Loucy (cell line): ENCODE data around the gene CDC20B.

Experiments used
- EZH2phosphoT487 ChIP-seq: fragments of 200-600 bp; IDR thresholded peaks from 2 replicates; pipeline ENCODE4 v1.6.1; 2018; ENCODE audit warnings: antibody characterized with exemption, mild to moderate bottlenecking, moderate library complexity, borderline replicate concordance
- TF ChIP-seq, protein P1 (sequence below): fragments of 200-600 bp; sonication (generic); conservative IDR thresholded peaks from 2 replicates; pipeline ENCODE4 v1.5.1; 2014; ENCODE audit warnings: mild to moderate bottlenecking, antibody characterized with exemption, low read length

DNA sequence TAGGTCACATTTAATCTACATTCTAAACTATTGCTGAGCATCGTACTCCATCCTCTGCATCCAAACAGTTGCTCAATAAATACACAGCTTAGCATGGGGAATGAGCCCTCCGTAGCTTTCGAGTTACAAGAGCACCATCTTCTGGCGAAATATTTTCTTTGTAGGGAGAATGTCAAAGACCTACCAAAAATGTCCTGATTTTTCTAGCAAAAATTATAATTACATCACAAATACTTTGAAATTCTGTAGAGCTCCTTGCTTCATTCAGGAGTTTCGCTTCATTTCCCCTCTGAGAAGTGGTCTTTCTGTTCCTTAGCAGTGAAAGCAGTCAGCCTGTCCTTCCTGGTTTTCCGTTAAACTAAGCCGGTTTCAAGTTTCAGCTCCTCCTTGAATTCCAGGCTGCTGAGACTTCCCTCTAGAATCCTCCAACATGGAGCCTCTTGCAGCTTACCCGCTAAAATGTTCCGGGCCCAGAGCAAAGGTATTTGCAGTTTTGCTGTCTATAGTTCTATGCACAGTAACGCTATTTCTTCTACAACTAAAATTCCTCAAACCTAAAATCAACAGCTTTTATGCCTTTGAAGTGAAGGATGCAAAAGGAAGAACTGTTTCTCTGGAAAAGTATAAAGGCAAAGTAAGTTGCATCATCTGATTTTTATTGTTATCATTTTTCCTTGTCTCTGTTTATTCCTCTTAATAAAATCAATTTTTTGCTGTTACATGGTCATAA is 13.0 kb downstream of the CDC20B start, which contains the start of gene GPX8:
- TF ChIP-seq, protein P1, sequence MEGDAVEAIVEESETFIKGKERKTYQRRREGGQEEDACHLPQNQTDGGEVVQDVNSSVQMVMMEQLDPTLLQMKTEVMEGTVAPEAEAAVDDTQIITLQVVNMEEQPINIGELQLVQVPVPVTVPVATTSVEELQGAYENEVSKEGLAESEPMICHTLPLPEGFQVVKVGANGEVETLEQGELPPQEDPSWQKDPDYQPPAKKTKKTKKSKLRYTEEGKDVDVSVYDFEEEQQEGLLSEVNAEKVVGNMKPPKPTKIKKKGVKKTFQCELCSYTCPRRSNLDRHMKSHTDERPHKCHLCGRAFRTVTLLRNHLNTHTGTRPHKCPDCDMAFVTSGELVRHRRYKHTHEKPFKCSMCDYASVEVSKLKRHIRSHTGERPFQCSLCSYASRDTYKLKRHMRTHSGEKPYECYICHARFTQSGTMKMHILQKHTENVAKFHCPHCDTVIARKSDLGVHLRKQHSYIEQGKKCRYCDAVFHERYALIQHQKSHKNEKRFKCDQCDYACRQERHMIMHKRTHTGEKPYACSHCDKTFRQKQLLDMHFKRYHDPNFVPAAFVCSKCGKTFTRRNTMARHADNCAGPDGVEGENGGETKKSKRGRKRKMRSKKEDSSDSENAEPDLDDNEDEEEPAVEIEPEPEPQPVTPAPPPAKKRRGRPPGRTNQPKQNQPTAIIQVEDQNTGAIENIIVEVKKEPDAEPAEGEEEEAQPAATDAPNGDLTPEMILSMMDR = peak; percentile 81
- no peak for TF ChIP-seq EZH2phosphoT487
